ENCODE results near the gene LARP4. TPM values are rescaled to one million over a fixed set of nuclear protein-coding genes. Genes with fewer than 3 reads are reported as not detected.

The LARP4 gene
- total and polyA plus RNA-seq, 2 donors (not counting 3 experiments of a cell fraction or from before 2014, with no cell fraction given) = 8.9 to 69.6 TPM

DNA sequence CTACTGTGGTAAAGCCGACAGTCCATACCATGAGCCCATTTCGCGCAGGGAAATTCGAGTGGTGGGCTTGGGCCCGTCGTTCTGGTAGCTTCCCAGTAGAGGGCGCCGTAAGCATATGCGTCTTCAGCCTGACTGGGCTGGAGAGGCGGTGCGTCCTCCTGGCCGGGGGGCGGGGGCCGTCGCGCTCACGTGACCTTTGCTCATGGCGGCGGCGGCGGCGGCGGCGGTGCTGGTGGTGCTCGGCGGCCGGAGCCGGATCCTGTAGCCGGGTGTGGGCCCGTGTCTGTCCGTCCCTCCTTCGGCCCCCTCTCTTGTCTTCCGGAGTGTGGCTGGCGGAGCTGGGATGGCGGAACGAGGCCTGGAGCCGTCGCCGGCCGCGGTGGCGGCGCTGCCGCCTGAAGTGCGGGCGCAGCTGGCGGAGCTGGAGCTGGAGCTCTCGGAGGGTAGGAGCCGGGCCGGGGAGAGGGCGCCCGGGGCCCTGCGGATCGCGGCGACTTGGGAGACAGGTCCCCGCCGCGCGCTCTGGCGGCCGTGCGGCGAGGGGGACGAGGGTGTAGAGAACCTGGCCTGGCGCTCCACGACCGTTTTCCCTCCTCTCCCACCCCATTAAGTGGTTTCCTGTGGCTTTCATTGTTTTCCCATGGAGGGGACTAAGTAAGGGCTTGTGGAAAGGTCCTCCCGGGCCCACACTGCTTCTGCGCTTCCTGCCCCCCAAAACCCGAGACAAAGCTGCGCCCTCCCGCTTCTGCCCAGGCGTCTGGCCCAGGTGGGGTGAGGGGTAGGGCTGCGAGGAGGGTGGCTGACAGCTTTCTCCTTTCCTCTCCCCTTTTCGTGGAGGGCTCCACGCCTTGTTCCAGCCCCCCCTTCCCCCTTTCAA, 104.4 kb downstream of the LARP4 start, which contains the start of gene DIP2B:
DIP2B (plus strand) TSS at position 188 of the 877 bp plus-strand sequence; CDS start at position 344, 156 bp downstream.
- ChIA-PET POLR2A (no interaction called here), CTCF (interaction anchor here (0.6 to 8.9 kb wide), 44 partner anchors 10 to 806 kb away, joined by 3 to 261 read pairs (median 4); no protein-coding TSS in a partner anchor)
- no peaks in the 10 kb centered on the region for H3K9me1 ChIP-seq (replicated peaks; ENCODE audit: control insufficient read depth, extremely low read depth, insufficient read depth, low read length)
- peaks cover 5% of the 10 kb centered on the region for H4K20me1 ChIP-seq (replicated peaks; ENCODE audit: control insufficient read depth, extremely low read depth, insufficient read depth, low read length)
- H3K9ac ChIP-seq (replicated peaks; ENCODE audit: extremely low read depth, insufficient read depth, low read length) = peak within 1 kb of the TSS; percentile 94
- H2AFZ ChIP-seq (ENCODE audit: low read depth, low read length) = peak within 1 kb of the TSS; percentile 100
- no peak for TF ChIP-seq FOS (IDR thresholded peaks at IDR 0.05; ENCODE audit: borderline replicate concordance, insufficient read depth, low read length)
- TF ChIP-seq, protein P1, sequence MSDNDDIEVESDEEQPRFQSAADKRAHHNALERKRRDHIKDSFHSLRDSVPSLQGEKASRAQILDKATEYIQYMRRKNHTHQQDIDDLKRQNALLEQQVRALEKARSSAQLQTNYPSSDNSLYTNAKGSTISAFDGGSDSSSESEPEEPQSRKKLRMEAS (IDR thresholded peaks at IDR 0.05; ENCODE audit: insufficient read depth, insufficient read length) = peak; percentile 61
- TF ChIP-seq POLR2AphosphoS5 (IDR thresholded peaks at IDR 0.05; ENCODE audit: insufficient read depth, low read depth, low read length) = peak; percentile 70
- no peak for TF ChIP-seq MYC (IDR thresholded peaks at IDR 0.05; ENCODE audit: low read depth, low read length)
- TF ChIP-seq GATA2 (IDR thresholded peaks at IDR 0.05; ENCODE audit: insufficient read depth, insufficient read length, low read depth, low read length) = no peak
- peak; percentile 59 for TF ChIP-seq POLR2A (IDR thresholded peaks at IDR 0.05; ENCODE audit: low read depth, low read length)
- TF ChIP-seq JUN (IDR thresholded peaks at IDR 0.05; ENCODE audit: borderline replicate concordance, insufficient read depth, insufficient read length, low read depth) = no peak
- TF ChIP-seq, protein P2, sequence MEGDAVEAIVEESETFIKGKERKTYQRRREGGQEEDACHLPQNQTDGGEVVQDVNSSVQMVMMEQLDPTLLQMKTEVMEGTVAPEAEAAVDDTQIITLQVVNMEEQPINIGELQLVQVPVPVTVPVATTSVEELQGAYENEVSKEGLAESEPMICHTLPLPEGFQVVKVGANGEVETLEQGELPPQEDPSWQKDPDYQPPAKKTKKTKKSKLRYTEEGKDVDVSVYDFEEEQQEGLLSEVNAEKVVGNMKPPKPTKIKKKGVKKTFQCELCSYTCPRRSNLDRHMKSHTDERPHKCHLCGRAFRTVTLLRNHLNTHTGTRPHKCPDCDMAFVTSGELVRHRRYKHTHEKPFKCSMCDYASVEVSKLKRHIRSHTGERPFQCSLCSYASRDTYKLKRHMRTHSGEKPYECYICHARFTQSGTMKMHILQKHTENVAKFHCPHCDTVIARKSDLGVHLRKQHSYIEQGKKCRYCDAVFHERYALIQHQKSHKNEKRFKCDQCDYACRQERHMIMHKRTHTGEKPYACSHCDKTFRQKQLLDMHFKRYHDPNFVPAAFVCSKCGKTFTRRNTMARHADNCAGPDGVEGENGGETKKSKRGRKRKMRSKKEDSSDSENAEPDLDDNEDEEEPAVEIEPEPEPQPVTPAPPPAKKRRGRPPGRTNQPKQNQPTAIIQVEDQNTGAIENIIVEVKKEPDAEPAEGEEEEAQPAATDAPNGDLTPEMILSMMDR (IDR thresholded peaks at IDR 0.05; ENCODE audit: extremely low read depth in 1 of 2, insufficient read depth in 1 of 2, low read depth in 1 of 2, low read length in 2 of 2) = peak; percentile 75 to 90
- no peak for TF ChIP-seq EZH2 (IDR thresholded peaks at IDR 0.05; ENCODE audit: borderline replicate concordance, low read depth, low read length, severe bottlenecking)
- peaks cover 50% of the 10 kb centered on the region for H3K79me2 ChIP-seq (ENCODE audit: control insufficient read depth, insufficient read depth, low read length)
- H3K27ac ChIP-seq (ENCODE audit: insufficient read depth, low read depth, low read length) = peak within 1 kb of the TSS; percentile 65
- H3K4me2 ChIP-seq (ENCODE audit: insufficient read depth, low read length) = peak within 1 kb of the TSS; percentile 96
- no peaks in the 10 kb centered on the region for H3K9me3 ChIP-seq (replicated peaks; ENCODE audit: control insufficient read depth, insufficient read depth, low read length)
- peaks cover 11% of the 10 kb centered on the region for H3K4me1 ChIP-seq (ENCODE audit: control insufficient read depth, extremely low read depth, insufficient read depth, low read length)
- intact Hi-C loops (cut with micrococcal nuclease) = loop anchor here (1.0 to 5.0 kb wide), 3 partner anchors 92 to 229 kb away; no protein-coding TSS in a partner anchor
- peak within 1 kb of the TSS; percentile 84 to 97 (median 94) for H3K4me3 ChIP-seq (replicated peaks in 1 of 3; ENCODE audit: insufficient read depth in 1 of 3, low read depth in 1 of 3, low read length in 3 of 3)
- H3K27me3 ChIP-seq (ENCODE audit: control insufficient read depth in 2 of 2, insufficient read depth in 2 of 2, low read length in 2 of 2) = no peaks in the 10 kb centered on the region
- dilution Hi-C loops (cut with MboI; ENCODE audit: extremely low pct_ligation_motif_present, low sequenced_read_pairs) = no loop called here
- H3K36me3 ChIP-seq (ENCODE audit: control insufficient read depth in 2 of 2, extremely low read depth in 1 of 2, insufficient read depth in 2 of 2, low read length in 2 of 2) = no peaks in the 10 kb centered on the region
- no TSS peak for BruUV-seq (replicated peaks)
- DNase-seq (ENCODE audit: low read depth, low spot score) (peak; percentile 90), FAIRE-seq (peak; percentile 66)
